HG03460 (cell line): ENCODE results near the gene UCN.
A peak's percentile ranks its signal among the peaks of the same experiment; 100 is the strongest.
"Not testable (repeated sequence)": the region's sequence is repeated elsewhere in the genome, so short reads cannot be mapped to it uniquely, and the experiment has no call there.

Experiments
- ATAC-seq: cut with Tn5 transposase; IDR thresholded peaks from one replicate; pipeline ENCODE4 v1.9.1; 2021; ENCODE audit not compliant: unreplicated experiment

The UCN gene

DNA sequence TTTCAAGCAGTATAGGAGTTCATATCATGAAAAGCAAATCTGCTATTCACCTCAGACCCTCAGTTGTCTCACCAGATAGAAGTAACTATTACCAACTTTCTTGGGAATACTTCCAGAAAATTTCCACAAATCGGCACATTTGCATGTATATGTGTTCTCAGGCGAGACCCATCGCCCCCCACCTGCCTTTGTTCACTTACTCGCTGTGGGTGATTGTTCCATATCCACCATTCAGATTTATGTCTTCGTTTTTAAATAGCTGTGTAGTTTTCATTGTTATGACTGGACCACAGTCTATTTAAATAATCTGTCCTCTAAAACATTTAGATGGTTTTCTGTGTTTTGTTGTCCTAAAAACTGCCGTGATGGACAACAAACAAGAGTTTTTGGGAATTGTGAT, 22.8 kb downstream of the UCN start:
- no peak for ATAC-seq

DNA sequence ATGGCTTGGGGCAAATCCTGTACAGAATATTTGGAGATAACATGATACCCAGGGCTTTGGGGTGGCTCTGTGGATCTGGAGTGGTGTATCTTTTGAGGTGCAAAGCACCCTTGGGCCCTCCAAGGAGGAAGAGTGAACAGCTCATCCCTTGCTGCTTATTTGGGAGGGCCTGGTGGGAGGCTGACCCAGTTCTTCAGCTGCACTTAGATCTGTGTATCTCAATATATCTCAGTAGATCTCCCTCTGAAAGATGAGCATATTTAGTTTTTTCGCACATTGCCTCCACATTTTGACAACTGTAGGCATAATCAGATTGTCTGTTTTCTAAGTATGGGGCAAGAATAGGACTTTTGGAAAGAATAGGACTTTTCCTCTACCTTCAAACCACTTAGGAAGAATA, 23.2 kb downstream of the UCN start:
- no peak for ATAC-seq

DNA sequence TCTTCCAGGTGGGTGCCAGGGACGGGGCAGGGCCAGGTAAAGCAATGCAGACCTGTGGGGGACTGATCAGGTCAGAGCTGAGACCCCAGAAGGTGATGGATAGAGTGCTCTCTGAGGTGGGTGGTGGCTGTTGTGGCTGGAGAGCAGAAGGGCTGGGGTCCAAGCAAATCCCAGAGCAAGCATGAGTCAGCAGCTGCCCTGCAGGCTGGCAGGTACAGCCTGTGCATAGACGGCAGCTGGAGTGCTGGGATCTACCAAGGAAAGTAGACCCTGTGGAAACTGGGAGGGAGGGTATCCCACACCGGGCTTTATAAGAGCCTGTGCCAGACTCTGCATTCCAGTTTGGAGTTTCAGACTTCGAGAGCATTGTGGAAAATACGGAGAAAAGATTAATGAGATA, 25.4 kb downstream of the UCN start:
- no peak for ATAC-seq

DNA sequence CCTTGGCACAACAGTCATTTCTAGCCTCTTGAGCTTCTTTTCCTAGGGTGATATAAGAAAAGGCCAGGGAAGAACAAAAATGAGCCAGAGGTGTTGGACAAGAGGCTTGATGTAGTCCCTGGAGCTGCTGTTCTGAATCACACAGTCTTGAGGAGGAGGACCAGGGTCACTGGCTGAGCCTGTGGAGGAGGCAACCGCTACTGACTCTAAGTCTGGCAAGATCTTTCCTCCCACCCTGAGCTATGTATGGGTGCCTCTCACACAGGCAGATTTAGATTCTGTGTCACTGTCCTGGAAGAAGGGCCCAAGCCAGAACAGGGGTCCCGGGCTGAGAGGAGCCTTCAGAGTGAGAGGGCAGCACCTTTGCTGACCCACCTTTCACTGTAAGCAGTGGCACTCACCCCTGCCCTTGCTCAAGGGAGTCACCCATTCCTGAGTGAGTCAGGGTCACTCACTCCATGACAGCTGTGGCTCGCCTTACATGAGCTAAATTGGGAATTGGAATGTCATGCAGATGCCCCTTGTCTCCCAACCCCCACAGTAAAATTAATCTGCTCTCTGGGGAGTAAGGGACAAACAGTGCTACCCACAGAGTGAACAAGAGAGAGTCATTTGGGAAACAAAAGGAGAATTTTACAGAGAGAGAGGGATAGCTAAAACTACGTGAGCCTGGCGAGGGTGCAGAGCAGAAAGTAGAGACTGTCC, 26.2 kb downstream of the UCN start, which contains the start of gene TRIM54:
TSS of gene TRIM54 (plus strand) at position 575 of the 705 bp plus-strand sequence. CDS start 303 bp downstream, outside the sequence.
- no peak for ATAC-seq

DNA sequence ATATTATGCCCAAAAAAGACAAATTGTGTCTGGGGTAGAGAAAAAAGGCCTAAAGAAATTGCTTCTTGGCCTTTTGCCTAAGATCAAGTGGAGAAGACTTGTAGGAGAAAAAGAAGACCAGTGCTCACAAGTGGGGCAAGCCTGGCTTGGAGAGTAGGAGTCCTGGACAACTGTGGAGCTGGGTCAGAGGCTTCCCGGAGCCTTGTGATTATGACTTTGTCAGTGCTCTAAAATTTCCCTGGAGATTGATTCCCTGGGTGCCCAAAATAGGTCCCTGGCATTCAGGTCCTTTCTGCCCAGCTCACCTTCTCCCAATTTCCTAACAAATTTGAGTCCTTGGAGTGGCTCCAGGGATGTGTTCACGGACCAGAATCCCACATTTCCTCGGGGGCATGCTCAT, 26.8 kb downstream of the UCN start:
- no peak for ATAC-seq

DNA sequence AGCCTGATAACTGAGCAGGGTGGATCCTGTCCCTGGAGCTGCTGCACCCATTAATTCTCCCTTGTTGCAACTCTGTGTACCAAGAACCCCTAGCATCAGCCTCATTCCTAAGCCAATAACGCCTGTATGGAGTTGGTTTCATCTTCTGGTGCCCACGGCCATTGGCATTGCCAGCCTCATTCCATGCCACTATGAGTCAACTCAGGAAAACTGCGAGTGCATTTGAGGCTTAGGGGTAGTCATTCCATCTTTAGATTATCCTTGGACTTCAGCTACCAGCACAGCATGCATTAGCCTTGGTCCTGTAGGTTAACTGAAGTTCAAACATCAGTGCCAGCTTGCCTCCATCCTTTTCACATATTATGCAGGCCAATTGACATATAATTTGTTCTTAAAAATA, 27.4 kb downstream of the UCN start:
- ATAC-seq, result no peak

DNA sequence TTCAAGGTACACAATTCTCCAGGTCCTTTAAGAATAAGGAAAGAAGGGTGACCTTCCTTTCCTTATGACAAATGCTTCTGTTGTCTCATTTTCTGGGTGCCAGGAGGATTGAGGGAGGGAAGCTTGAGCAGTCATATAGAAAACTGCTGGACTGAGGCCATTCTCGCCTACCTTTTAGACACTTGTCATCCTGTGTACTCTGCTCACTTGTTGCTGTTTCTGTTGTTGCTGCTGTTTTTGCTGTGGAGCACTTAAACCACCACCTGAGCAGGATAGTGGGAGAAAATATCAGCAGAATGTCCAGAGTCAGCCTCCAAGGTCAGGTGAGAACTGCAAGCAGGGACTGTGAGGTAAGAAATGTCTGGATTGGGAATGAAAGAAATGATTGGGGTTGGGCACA, 30.2 kb downstream of the UCN start:
- ATAC-seq, result no peak

DNA sequence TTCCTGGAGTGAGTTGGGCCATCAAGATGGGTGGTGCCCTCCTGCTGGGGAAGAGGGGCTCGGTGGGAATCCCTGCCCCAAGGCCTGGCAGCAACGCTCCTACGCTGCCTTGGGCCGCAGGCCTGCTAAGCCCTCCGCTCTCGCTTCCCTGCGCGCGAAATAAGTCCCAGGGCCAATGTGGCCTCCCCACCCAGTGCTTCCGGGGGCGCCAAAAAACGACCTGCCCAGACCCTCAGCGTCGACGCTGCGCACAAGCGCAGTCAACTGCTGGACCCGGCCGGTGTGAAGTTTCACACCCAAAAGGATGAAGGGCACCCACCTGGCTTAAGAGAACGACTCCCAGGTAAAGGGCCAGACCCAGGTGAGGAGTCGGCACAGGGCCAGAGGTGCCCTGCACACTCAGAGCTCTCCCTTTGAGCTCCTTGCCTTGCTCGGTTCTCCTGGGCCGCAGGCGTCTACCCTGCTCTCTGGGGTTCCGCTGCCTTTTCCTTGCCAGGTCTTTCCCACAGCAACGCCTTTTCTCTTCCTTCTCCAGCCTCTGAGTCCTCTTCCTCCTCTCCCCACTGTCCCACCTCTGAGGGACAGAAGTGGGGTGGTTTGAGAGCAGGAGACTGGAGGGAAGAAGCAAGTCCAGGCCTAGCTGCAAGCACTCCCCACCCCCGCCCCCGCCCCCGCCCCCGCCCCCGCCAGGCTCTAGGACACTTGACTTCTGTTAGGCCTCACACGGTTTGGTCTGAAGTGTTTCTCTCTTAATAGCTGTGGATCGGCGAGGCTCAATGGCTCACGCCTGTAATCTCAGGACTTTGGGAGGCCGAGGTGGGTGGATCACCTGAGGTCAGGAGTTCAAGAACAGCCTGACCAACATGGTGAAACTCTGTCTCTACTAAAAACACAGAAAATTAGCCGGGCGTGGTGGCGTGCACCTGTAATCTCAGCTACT, 32.8 kb downstream of the UCN start, which contains the start of gene DNAJC5G:
TSS of gene DNAJC5G (plus strand) at position 223 of the 940 bp plus-strand sequence. CDS start 1,296 bp downstream, outside the sequence.
- ATAC-seq, result no peak

DNA sequence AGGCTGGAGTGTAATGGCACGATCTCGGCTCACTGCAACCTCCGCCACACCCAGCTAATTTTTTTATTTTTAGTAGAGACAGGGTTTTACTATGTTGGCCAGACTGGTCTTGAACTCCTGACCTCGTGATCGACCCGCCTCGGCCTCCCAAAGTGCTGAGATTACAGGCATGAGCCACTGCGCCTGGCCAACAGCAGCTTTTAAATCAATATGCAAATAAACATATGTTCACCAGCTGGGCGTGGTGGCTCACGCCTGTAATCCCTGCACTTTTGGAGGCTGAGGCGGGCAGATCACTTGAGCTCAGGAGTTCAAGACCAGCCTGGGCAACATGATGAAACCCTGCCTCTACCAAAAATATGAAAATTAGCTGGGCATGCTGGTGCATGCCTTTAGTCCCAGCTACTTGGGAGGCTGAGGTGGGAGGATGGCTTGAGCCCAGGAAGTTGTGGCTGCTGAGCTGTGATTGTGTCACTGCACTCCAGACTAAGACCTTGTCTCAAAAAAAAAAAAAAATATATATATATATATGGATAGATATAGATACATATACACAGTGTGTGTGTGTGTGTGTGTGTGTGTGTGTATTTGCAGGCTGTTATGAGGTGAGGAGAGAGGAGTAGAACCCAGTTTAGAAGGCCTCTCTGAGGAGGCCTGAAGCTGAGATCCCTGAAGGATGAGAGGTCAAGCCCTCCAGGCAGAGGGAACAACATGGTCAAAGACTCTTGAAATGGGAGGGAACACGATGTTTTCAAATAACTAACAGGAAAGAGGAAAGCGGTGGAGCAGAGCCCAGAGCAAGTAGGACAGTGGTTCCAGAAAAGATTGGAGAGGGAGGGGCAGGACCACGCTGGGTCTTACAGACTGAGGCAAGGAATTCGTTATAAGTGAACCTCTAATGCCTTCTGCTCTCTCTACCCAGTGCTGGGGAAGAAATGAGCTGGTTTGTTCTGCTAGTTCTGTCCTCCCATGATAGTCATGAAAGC, 35.4 kb downstream of the UCN start:
- ATAC-seq, result not testable (repeated sequence)

DNA sequence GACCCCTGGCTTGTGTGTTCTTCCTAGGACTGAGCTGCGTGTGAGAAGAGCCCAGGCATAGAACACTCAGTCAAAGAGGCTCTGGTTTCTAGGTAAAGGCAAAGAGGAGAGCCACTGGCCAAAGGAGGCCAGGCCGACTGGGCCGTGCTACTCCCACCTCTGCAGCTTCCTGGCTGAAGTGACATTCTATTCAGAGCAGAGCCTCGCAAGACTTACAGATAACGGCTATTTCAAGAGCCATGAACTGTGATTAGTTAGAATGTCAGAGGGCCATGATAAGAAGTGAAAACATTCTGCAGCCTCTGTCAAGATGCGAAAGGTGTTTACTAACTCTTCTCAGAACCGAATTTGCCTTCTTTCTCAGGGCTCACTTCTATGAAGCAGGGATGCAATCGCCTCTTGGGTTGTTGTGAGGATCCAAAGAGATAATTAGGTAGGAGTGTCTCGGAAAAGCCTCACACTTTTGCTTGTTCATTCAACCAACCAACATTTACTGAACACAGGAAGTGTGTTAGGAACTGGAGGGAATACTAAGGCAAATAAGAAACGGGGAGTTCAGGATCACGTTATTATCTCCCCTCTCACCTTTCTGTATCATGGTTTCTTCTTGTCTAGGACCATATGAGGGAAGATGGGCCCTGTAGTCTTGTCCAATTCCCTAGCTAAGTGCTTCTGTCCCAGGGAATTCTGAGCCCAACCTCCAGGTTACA, 36.5 kb downstream of the UCN start:
- ATAC-seq, result no peak

DNA sequence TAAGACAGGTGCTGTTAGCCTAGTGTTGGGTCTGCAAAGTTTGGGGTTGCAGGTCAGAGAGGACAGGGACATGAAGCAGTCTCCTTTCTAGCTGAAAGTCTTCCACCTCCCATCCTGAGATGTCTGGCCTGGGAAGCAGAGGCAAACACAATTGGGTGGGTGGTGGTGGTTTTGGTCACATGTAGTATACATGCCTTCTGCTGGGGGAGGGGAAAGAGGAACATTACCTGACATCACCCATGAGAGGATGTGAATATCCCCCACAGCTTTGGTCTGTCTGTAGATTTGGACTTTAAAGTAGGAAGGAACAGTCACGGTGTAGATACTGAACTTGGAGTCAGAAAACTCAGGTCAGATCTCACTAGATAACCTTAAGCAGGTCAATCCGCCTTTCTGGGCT, 37.6 kb downstream of the UCN start:
- ATAC-seq, result no peak

DNA sequence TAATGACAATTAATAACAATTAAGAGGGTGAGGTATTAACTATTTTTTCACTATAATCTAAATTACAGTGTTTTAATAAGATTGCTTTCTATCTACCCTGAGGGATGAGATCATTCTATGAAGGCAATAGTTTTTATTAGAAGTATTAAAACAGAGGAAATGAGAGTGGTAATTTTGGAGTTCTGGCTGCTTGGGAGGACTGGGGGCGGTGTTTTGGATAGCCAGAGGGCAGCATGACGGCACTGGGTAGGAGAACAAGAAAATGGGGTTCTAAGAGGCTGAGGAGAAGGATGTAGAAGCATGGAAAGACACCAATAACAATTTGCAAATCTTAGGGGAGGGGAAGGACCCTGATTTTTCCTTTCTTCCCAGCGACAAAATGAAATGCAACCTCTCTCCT, 38.1 kb downstream of the UCN start:
- no peak for ATAC-seq

DNA sequence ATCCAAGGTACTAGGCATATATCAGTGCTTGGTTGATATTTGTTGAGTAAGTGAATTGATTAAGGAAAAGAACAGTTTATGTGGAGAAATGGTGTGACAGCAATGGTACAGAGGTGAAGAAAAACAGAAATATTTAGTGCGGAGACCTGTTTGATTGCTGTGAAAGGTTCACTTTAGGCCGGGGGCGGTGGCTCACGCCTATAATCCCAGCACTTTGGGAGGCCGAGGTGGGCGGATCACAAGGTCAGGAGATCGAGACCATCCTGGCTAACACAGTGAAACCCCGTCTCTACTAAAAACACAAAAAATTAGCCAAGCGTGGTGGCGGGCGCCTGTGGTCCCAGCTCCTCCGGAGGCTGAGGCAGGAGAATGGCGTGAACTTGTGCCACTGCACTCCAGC, 39.9 kb downstream of the UCN start:
- not testable (repeated sequence) for ATAC-seq

DNA sequence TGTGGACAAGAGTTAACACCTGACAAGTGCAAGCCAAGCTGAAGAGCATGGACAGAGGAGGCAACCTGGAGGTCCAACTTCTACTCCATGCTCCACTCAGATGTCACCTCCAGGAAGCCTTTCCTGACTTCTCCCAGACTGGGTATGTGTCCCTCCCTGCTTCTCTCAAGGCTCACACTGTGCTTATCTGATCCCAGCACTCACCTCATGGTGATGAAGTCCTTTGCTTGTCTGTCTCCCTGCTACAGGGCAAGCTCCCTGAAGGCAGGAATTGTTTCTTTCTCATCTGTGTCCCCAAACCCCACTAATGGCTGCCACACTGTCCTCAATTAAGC, 42.7 kb downstream of the UCN start:
- ATAC-seq, result no peak

DNA sequence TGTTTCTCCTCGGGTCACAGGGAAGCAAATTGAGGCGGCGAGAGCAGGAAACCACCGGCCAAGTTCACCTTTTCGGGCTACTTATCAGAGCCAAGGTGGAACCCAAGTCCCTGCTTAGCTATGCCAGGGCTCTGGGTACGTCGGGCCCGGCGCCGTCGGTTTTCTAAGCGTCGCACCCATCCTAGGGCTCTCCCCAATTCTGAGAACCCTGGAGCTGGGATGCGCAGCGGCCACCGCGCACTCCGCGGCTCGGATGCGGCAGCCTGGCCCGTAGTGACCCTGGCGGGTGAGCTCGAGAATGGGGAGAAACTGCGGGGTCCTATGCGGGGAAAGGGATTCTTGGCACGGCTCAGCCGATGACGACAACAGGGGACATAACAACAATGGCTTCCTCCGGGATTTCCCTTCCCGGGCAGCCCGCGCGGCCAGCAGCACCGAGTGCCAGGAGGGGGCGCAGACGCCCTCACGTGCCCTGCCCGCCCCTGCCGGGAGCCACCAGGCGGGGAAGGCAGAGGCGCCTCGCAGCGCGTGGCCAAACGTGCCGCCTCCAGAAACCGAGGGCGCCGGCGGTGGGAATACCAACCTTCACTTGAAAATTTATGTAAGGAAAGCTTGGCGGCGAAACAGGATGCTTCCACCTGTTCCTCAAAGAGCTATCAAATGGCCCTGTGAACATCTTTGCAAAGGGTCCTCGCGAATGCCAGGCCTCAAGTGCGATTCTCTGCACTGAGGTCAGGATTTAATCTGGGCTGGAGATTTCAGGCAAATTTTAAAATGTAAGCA, 43.3 kb downstream of the UCN start:
- ATAC-seq, result peak; percentile 58

DNA sequence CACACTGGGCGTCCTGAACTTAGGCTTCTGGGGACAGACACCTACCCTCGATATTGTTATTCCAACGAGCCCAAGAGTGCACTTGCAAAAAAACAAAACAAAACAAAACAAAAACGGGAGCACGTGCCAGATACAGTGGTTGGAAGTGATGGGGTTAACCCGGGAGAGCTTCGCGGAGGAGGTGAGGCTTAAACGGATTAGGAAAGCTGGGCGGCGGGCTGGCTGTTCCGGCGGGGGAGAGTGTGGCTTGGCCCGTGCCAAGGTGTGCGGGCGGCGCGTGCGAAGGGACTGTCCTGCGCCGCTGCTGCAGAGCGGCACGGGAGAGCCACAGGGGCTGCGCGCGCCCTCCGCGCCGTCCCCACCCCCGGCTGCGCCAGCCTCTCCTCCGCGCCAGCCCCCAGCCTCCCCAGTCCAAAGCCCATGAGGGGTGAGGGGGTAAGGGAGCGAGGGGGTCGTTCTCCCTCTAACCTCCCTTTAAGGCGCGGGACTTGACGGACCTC, 43.9 kb downstream of the UCN start:
- no peak for ATAC-seq

DNA sequence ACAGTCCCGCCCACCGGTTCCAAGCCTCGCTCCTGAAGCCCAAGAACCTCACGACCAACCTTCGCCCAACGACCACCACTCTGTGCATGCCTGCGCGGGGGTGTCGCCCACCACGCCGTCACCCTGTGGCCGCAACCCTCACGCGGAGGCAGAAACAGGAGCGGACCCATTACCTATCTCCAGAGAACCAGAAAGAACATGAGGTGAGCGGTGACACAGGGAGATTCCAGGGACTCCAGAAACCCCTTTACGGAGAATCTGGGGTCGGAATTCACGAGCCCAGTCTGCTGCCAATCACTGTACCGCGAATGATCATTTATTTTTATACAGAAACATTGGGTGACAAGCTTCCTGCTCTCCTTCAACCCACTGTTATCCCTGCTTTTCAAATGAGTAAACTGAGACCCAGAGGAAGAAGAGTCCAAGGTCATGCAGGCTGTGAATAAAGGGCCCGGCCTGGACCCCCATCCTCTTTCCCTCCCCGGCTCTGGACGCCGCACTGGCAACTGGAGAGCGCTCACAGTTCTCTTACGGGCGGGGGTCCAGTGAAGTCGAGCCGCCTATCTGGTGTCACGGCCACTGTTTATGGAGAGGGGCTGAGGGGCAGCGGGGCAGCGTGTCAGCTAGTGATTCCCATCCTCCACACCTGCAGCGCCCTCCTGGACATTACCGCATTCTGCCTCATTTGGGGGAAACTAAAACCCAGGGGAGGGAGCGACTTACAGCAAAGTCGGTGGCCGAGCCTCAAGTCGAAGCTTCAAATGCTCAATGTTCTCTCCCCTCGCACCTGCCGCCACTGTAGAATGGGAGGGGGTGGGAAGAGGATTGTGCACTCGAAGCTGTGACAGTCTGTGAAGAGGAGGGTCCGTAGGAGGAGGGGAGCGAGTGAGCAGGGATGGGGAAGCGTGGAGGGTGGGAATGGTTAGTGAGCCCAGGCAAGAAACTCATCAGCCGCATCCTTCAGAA, 44.7 kb downstream of the UCN start:
- no peak for ATAC-seq
